ENCODE measurements around the gene MRTO4.
"Not testable (repeated sequence)": the region's sequence is repeated elsewhere in the genome, so short reads cannot be mapped to it uniquely, and the experiment has no call there.

The MRTO4 gene

DNA sequence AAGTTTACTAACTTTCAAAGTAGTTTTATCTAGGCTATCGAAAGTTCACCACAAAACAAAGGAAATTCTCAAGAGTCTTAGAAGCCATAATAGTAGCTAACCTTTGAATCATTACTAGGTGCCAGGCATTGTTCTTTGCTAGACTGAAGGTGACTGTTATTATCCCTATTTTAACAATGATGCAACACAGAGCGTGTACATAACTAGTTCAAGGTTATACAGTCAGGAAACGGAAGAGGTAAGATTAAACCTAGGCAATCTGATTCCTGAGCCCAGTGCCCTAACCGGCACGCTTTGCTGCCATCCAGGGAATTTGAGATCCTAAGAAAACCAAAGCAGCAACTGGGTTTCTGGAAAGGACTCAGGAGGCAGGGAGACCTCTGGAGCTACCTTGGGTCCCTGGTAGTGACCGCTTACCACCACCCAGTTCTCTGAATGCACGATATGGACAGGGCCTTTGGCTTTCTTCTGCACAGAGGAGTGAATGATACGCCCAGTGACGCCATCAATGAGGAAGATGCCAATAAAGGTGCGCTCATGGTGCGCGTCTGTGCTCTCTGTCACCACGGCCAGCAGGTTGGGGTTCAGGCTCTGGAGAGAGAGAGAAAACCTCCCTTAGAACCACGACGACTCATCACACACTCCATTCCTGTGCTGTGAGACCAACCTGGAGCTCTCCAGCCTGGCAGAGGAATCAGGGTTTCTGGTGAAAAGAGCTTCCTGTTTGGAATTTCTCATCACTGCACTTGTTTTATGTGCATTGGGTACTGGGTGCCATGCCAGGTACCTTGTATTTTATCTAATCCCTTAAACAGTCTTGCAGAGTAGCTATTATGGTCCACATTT lies 28.4 kb upstream of the MRTO4 start:
- DNase-seq (ENCODE audit: low read depth): no peak

DNA sequence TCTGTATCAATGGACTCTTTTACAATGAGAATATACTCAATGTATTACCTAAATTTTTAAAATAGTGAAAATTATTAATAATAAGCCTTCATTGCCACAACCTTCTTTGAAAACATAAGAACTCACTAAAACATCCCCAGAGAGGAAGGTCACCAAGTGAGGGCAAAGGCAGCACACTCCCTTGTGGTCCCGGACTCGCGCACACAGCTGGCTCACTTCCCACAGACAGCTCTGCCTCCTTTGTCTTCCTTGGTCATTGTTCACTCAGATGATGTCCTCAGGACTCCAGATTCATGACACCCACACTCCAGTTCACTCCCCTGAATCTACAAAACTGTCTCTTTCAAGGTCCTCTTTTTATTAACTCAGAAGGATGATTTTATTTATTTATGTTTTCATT lies 22.4 kb upstream of the MRTO4 start:
- DNase-seq (ENCODE audit: low read depth): no peak

GRCh38 chr1:19229828-19230325 lies 21.7 kb upstream of the MRTO4 start:
- no peak for DNase-seq (ENCODE audit: low read depth)

DNA sequence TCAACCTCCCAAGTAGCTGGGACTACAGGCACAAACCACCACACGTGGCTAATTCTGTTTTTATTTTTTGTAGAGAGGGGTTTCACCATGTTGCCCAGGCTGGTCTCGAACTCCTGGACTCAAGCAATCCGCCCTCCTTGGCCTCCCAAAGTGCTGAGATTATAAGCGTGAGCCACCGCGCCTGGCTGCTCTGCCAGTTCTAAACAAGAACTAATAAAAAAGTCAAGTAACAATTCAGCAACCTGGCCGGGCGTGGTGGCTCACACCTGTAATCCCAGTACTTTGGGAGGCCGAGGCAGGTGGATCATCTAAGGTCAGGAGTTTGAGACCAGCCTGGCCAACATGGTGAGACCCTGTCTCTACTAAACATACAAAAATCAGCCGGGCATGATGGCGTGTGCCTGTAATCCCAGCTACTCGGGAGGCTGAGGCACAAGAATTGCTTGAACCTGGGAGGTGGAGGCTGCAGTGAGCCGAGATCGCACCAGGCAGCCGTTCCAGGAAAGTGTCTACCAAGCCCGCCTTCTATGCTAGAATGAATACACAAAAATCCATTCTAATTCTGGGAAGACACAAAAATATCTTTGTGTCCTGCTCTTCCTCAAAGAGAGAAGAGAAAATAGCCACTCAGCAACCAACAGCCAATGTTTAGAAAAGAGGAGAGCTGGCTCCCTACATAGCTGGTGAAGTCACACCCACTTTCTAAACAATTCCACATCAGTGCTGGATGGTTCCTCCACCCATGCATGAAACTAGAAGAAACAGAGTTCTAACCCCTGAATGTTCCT lies 19.7 kb upstream of the MRTO4 start:
- DNase-seq (ENCODE audit: low read depth): not testable (repeated sequence)

DNA sequence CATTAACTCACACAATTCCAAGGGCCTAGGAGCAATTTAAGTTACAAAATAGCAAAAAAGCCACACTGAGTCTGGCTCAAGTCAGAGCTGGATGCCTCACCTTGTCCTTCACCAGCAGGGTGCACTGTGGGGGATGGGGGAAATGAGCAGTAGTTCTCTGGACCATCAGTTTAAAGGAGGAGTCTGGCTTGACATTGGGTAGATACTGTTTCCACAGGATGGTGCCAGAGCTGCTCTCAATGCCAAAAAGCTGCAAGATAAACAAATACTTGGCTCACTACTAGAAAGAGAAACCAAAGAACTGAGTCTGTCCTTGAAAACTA lies 19.1 kb upstream of the MRTO4 start:
- DNase-seq (ENCODE audit: low read depth): no peak

DNA sequence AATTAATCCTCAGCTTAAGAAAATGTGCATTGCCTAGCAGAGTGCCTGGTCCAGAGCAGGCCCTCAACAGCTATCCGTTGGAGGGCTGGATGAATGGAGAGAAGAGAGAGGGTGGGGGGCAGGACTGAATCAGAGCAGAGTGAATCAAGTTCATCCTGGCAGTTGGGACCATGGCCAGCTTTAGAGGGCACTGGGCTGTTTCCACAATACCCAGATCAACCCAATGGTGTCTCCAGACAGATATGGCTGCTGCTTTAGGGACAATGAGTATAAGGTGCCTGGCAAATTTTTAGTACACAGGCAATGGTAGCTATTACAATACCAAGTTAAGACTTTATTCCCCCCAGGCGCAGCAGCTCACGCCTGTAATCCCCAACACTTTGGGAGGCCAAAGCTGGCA lies 17.4 kb upstream of the MRTO4 start:
- no peak for DNase-seq (ENCODE audit: low read depth)

GRCh38 chr1:19239876-19240275 lies 11.7 kb upstream of the MRTO4 start:
- DNase-seq (ENCODE audit: low read depth): no peak

- peak; percentile 51 for DNase-seq (ENCODE audit: low read depth)
Measured at GRCh38 chr1:19240673-19241538, 10.7 kb upstream of the MRTO4 start.

DNA sequence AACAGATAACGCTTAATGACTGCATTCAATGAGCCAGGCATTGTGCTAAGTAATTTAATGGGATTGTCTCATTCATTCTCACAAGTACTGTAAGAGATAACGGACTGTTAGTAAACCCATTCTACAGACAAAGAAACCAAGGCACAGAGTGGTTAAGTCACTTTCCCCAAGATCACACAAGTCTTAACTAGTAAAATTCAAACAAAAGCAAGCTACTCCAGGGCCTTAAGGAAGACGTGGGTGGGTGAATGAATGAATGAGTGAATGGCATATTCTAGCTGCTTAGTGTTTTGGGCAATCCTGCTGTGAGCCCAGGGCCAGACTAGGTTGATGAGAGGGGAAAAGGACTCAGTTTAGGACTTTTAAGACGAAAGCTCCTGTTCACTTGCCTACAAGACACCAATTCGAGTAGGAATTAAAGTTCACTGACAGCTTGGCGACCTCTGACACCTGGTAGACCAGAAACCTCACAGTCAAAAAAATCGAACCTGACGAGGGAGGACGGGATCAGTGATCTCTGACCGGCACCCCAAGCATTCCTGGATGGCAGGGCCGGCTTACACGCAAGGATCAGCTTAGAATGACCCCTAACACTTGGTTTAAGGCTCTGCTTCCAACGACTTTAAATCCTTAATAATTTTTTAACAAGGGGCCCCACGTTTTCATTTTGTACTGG lies 838 bp upstream of the MRTO4 start:
- DNase-seq (ENCODE audit: low read depth): no peak

DNA sequence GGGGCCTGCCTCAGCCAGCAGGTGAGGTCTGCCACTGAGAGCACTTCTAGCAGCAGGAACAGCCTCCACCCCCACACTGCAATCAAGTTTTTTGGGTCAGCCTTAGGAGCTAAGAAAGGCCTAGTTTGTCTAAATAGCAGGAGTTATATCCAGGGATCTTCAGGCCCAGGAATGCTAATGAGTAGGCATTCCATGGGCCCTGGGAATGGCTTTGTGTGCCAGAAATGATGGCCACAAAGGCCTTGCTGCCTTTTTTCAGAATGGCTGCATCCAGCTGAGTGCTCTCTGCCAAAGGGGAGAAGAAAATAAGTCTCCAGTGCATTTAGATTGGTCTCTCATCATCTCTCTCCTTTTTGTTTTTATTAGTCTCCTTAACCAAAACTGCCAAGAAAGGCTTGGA lies 2.8 kb downstream of the MRTO4 start:
- no peak for DNase-seq (ENCODE audit: low read depth)

GRCh38 chr1:19255288-19255687 lies 3.7 kb downstream of the MRTO4 start:
- DNase-seq (ENCODE audit: low read depth): no peak

- DNase-seq (ENCODE audit: low read depth): not testable (repeated sequence)
Measured at GRCh38 chr1:19256301-19256700, 4.7 kb downstream of the MRTO4 start.

- no peak for DNase-seq (ENCODE audit: low read depth)
Measured at GRCh38 chr1:19257178-19257914, 5.7 kb downstream of the MRTO4 start.

- no peak for DNase-seq (ENCODE audit: low read depth)
Measured at GRCh38 chr1:19258353-19258752, 6.7 kb downstream of the MRTO4 start.

DNA sequence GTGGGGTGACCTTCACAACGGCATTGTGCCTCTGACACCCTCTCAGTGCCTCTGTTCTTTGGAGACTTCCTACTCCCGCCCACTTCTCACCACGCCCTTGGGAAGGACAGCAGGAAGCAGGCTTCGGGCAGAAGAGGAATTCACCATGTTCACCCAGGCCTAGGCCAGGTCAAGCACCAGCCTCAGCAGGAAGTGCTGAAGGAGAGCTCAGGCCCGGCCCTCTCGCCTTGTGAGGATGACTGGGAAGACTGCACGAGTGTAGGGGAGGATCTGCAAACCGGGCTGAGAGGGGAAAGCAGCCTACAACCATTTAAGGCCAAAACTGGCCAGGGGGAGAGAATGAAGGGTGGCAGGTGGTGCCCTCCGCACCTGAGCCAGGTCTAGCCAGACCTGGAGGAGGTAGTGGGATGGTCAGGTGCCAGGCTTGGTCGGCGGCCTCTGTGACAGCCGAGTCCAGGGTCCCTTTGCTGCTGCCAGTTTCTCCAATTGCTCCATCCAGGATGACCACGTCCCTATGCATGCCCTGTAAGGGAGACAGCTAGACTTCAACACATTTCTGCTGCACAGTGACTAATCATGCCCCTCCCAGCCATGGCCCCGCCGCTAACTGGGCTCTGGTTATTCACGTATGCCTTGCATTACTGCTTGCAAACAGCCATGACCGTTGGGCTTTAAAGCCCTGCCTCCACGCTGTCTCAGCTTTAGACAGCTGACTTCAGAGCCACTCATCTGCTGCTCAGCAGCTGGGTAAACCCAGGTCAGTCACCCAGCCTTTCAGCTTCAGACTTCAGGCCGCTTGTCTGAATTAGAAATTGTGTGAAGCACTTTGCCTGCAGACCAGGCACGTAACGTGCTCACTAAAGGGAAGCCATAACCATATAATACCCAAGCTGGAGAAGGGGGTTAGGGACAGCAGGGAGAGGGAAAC lies 8.9 kb downstream of the MRTO4 start:
- DNase-seq (ENCODE audit: low read depth): no peak

DNA sequence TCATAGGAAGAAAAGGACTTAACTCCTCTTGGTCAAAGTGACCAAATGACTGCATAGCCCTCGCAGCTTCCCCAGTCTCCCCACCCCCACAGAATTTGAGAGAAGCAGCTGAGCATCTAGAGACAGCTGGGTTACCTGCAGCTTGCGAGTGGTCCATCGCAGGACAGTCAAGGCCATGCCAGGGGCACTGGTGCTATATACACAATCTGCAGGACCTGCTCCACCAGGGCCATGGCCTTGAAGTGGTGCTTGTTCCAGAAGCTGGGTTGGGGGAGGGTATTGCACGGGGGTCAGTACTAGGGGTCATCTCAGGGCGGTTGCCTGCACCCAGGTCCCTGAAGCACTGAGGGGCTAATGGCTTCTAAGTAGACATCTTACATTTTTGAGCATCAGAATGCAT lies 10.4 kb downstream of the MRTO4 start:
- DNase-seq (ENCODE audit: low read depth): no peak

DNA sequence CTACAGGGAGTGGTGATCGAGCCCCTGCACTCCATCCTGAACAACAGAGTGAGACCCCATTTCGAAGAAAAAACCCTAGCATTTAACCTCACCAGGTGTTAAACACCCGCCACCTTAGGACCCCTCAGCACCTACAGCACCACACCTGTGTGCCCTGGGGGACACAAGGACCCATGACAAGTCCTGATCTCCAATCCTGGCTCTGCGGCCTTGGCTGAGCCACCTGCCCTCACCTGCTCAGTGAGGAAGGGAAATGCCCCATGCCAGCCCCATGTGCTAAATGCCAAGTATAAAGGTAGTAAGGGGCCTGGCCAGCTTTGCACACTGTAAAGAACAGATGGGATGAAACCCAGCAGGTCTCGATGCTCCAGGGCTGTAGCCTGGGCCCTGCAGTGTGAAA lies 11.1 kb downstream of the MRTO4 start:
- no peak for DNase-seq (ENCODE audit: low read depth)

DNA sequence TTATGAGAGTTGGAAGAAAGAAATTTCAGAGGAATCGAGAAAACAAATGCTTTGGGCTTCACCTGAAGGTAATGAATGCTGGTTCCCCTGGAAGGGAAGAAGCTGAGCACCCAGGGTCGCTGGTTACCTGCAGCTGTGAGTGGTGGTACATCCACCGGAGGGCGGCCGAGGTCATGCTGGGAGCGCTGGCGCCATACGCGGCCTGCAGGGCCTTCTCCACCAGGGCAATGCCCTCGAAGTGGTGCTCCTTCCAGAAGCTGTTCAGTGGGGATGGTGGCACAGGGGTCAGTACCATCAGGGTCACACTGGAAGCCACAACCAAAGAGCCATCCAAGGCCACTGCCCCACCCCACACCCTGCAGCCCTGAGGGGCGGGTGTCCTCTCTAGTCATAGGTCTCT lies 16.8 kb downstream of the MRTO4 start:
- no peak for DNase-seq (ENCODE audit: low read depth)

- not testable (repeated sequence) for DNase-seq (ENCODE audit: low read depth)
Measured at GRCh38 chr1:19269427-19270342, 18.1 kb downstream of the MRTO4 start.
